SU-DHL-6 (cell line): ENCODE measurements around the gene PIPOX.

Experiments used
- H2AFZ ChIP-seq: fragments of 200-600 bp; sonication (generic); 2 replicates; pipeline ENCODE4 v1.6.1; 2014; ENCODE audit warnings: low read depth, mild to moderate bottlenecking, moderate library complexity, mixed read lengths, antibody characterized with exemption, low read length; ENCODE audit not compliant: severe bottlenecking
- H3F3A ChIP-seq: fragments of 200-600 bp; shearing (Covaris generic); 2 replicates; pipeline ENCODE4 v1.6.0; 2016; ENCODE audit warnings: antibody characterized with exemption, mild to moderate bottlenecking; ENCODE audit not compliant: insufficient read depth
- H3K27ac ChIP-seq: fragments of 200-600 bp; sonication (generic); 2 replicates; pipeline ENCODE4 v1.5.1; 2016; ENCODE audit warnings: low read depth, mild to moderate bottlenecking, low read length, moderate library complexity, mixed read lengths
- H3K27me3 ChIP-seq: fragments of 200-600 bp; sonication (generic), shearing (Covaris generic); 2 replicates; pipeline ENCODE4 v1.6.0; 2014; ENCODE audit warnings: mild to moderate bottlenecking, low read length
- H3K36me3 ChIP-seq: fragments of 200-600 bp; sonication (generic); 2 replicates; pipeline ENCODE4 v1.6.1; 2014; ENCODE audit warnings: mild to moderate bottlenecking, low read length, mixed read lengths
- H3K4me2 ChIP-seq: fragments of 300-600, 200-600 bp; shearing (Covaris generic), sonication (generic); 2 replicates; pipeline ENCODE4 v1.6.0; 2014; ENCODE audit warnings: low read length, low read depth, mild to moderate bottlenecking; ENCODE audit not compliant: poor library complexity, severe bottlenecking
- H3K4me3 ChIP-seq: fragments of 200-600 bp; sonication (generic); 2 replicates; pipeline ENCODE4 v1.5.1; 2014; ENCODE audit warnings: antibody characterized with exemption, low read length, mild to moderate bottlenecking, mixed read lengths; ENCODE audit not compliant: insufficient read depth, poor library complexity, severe bottlenecking
- H3K79me2 ChIP-seq: fragments of 200-600 bp; sonication (generic); 2 replicates; pipeline ENCODE4 v1.6.1; 2014; ENCODE audit warnings: mild to moderate bottlenecking, low read length, moderate library complexity; ENCODE audit not compliant: insufficient read depth
- H3K9ac ChIP-seq: fragments of 200-600 bp; sonication (generic); 2 replicates; pipeline ENCODE4 v1.7.0; 2014; ENCODE audit warnings: mild to moderate bottlenecking, low read length
- H3K9me2 ChIP-seq: fragments of 200-600 bp; sonication (generic); replicated peaks from 2 replicates; pipeline ENCODE4 v1.6.1; 2014; ENCODE audit warnings: low read length; ENCODE audit not compliant: insufficient read depth
- H3K9me3 ChIP-seq: fragments of 200-600 bp; sonication (generic); 2 replicates; pipeline ENCODE4 v1.6.1; 2014; ENCODE audit warnings: low read length, mixed read lengths; ENCODE audit not compliant: insufficient read depth
- H4K20me1 ChIP-seq: fragments of 200-600 bp; sonication (generic); 2 replicates; pipeline ENCODE4 v1.6.1; 2014; ENCODE audit warnings: low read depth, mild to moderate bottlenecking, antibody characterized with exemption, low read length, moderate library complexity, mixed read lengths
- EZH2phosphoT487 ChIP-seq: fragments of 200-600 bp; sonication (generic), shearing (Covaris generic); conservative IDR thresholded peaks from 2 replicates; pipeline ENCODE4 v1.6.1; 2018; ENCODE audit warnings: mild to moderate bottlenecking, antibody characterized with exemption, low read length, moderate library complexity, mixed read lengths
- TF ChIP-seq, protein P1 (sequence below): fragments of 200-600 bp; sonication (generic); IDR thresholded peaks from one replicate; pipeline ENCODE4 v1.5.1; 2017; ENCODE audit warnings: antibody characterized with exemption, mild to moderate bottlenecking, low read length, moderate library complexity; ENCODE audit not compliant: insufficient read depth, poor library complexity, severe bottlenecking

The PIPOX gene

DNA sequence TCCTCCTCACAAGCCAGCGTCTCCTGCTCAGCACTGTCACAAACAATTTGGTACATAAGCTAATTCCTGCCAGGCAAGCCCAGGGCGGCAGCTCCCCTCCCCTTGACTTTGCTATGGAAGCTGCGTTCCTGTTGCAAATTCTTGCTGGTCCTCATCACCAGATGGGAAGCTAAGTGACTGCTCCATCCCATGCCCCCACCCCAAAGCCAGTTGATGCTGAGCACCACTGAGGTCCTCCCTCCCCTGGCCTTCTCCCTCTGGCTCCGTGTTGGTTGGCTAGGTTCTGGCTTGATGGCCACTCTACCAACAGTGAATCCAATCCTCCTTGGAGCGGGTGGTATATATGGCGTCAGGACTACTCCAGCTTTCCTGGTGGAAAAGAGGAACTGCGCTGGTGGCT lies 34.4 kb downstream of the PIPOX start:
- H4K20me1 ChIP-seq = no peaks in the 10 kb centered on the region
- H3K36me3 ChIP-seq = no peaks in the 10 kb centered on the region
- no peaks in the 10 kb centered on the region for H3K9me3 ChIP-seq
- H3F3A ChIP-seq = no peaks in the 10 kb centered on the region
- no peak overlapping the region for H3K27ac ChIP-seq
- no peak overlapping the region for H3K9ac ChIP-seq
- no peaks in the 10 kb centered on the region for H3K27me3 ChIP-seq
- H3K4me2 ChIP-seq = no peak overlapping the region
- no peaks in the 10 kb centered on the region for H3K9me2 ChIP-seq
- H3K79me2 ChIP-seq = no peaks in the 10 kb centered on the region
- no peak for TF ChIP-seq EZH2phosphoT487
- TF ChIP-seq, protein P1, sequence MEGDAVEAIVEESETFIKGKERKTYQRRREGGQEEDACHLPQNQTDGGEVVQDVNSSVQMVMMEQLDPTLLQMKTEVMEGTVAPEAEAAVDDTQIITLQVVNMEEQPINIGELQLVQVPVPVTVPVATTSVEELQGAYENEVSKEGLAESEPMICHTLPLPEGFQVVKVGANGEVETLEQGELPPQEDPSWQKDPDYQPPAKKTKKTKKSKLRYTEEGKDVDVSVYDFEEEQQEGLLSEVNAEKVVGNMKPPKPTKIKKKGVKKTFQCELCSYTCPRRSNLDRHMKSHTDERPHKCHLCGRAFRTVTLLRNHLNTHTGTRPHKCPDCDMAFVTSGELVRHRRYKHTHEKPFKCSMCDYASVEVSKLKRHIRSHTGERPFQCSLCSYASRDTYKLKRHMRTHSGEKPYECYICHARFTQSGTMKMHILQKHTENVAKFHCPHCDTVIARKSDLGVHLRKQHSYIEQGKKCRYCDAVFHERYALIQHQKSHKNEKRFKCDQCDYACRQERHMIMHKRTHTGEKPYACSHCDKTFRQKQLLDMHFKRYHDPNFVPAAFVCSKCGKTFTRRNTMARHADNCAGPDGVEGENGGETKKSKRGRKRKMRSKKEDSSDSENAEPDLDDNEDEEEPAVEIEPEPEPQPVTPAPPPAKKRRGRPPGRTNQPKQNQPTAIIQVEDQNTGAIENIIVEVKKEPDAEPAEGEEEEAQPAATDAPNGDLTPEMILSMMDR = no peak
- no peak overlapping the region for H3K4me3 ChIP-seq
- no peak overlapping the region for H2AFZ ChIP-seq

- Histone ChIP-seq H4K20me1 (no peaks in the 10 kb centered on the region), H3K27ac (no peak overlapping the region), H3K79me2 (no peaks in the 10 kb centered on the region), H3F3A (no peaks in the 10 kb centered on the region), H3K4me2 (no peak overlapping the region), H2AFZ (no peak overlapping the region), H3K4me3 (no peak overlapping the region), H3K36me3 (no peaks in the 10 kb centered on the region), H3K9me2 (no peaks in the 10 kb centered on the region), H3K9ac (no peak overlapping the region), H3K9me3 (no peaks in the 10 kb centered on the region), H3K27me3 (no peaks in the 10 kb centered on the region)
- TF ChIP-seq, protein P1 = no peak
- no peak for TF ChIP-seq EZH2phosphoT487
These were observed 35.5 kb downstream of the PIPOX start for GRCh38 chr17:29078183-29079045.

DNA sequence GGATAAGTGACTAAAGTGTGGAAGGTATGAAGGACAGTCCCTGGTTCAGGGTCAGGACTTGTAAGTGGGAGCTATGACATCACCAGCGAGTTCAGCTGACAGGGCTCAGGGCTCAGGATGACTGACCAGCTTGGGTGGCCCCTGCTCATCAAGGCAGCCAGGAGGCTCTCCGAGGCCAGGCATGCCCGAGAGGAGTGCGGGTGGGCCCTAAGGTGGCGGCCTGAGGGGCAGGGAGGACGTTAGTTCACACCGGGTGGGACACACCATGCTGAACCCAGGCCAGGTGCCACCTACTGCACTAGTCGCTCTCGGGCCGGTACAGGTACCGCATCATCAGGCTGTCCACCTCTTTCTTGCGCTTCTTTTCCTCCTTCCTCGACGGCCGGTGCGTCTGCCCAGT lies 36.5 kb downstream of the PIPOX start:
- Histone ChIP-seq H3K9ac (no peak overlapping the region), H3K79me2 (no peaks in the 10 kb centered on the region), H3F3A (no peaks in the 10 kb centered on the region), H3K27ac (no peak overlapping the region), H4K20me1 (no peaks in the 10 kb centered on the region), H2AFZ (no peak overlapping the region), H3K36me3 (no peaks in the 10 kb centered on the region), H3K27me3 (no peaks in the 10 kb centered on the region), H3K4me3 (no peak overlapping the region), H3K4me2 (no peak overlapping the region), H3K9me2 (no peaks in the 10 kb centered on the region), H3K9me3 (no peaks in the 10 kb centered on the region)
- no peak for TF ChIP-seq EZH2phosphoT487
- TF ChIP-seq, protein P1 = no peak
